Hepatocyte (in vitro differentiated cells): ENCODE measurements around the gene SERAC1. TPM values are rescaled to one million over a fixed set of nuclear protein-coding genes. Genes with fewer than 3 reads are reported as not detected.

Experiments used
- DNase-seq: peaks from one replicate; pipeline ENCODE4 v3.0.0-alpha.2; 2016; ENCODE audit warnings: low spot score
- H2AFZ ChIP-seq: fragments of 200-600 bp; sonication (generic); 2 replicates; pipeline ENCODE4 v1.6.0; 2016; ENCODE audit warnings: antibody characterized with exemption, mild to moderate bottlenecking
- H3K27ac ChIP-seq: fragments of 200-600 bp; sonication (generic); 2 replicates; pipeline ENCODE4 v1.5.1; 2016; ENCODE audit warnings: mild to moderate bottlenecking
- H3K27me3 ChIP-seq: fragments of 200-600 bp; sonication (generic); 2 replicates; pipeline ENCODE4 v1.6.1; 2016
- H3K36me3 ChIP-seq: fragments of 200-600 bp; sonication (generic); replicated peaks from 2 replicates; pipeline ENCODE4 v1.5.1; 2016; ENCODE audit warnings: low read depth; ENCODE audit not compliant: insufficient read depth
- H3K4me1 ChIP-seq: fragments of 200-600 bp; sonication (generic); 2 replicates; pipeline ENCODE4 v1.5.1; 2016; ENCODE audit warnings: mild to moderate bottlenecking, moderate library complexity; ENCODE audit not compliant: insufficient read depth
- H3K4me2 ChIP-seq: fragments of 200-600 bp; sonication (generic); 2 replicates; pipeline ENCODE4 v1.6.0; 2016
- H3K4me3 ChIP-seq: fragments of 200-600 bp; sonication (generic); 2 replicates; pipeline ENCODE4 v1.5.1; 2016; ENCODE audit warnings: mild to moderate bottlenecking
- H3K79me2 ChIP-seq: fragments of 200-600 bp; sonication (generic); 2 replicates; pipeline ENCODE4 v1.6.0; 2017; ENCODE audit warnings: mild to moderate bottlenecking
- H3K9me2 ChIP-seq: fragments of 200-600 bp; sonication (generic); replicated peaks from 2 replicates; pipeline ENCODE4 v1.6.0; 2017; ENCODE audit warnings: mild to moderate bottlenecking; ENCODE audit not compliant: insufficient read depth
- H3K9me3 ChIP-seq: fragments of 200-600 bp; sonication (generic); 2 replicates; pipeline ENCODE4 v1.5.1; 2016; ENCODE audit warnings: low read depth, mild to moderate bottlenecking
- H4K20me1 ChIP-seq: fragments of 200-600 bp; sonication (generic); 2 replicates; pipeline ENCODE4 v1.6.0; 2016; ENCODE audit warnings: mild to moderate bottlenecking; ENCODE audit not compliant: insufficient read depth, poor library complexity, severe bottlenecking
- EZH2 ChIP-seq: fragments of 200-600 bp; sonication (generic); IDR thresholded peaks from 2 replicates; pipeline ENCODE4 v1.6.1; 2016; ENCODE audit warnings: antibody characterized with exemption, mild to moderate bottlenecking, borderline replicate concordance
- EZH2phosphoT487 ChIP-seq: fragments of 200-600 bp; sonication (generic); IDR thresholded peaks from one replicate; pipeline ENCODE4 v1.6.1; 2018; ENCODE audit warnings: antibody characterized with exemption, mild to moderate bottlenecking, low read depth, moderate library complexity; ENCODE audit not compliant: unreplicated experiment, severe bottlenecking
- WGBS: methylation state at CpG from one replicate; pipeline ENCODE4 v1.1.6; 2016; ENCODE audit warnings: low lambda C conversion rate; ENCODE audit errors: missing lambda C conversion rate; 5-methylcytosine and 5-hydroxymethylcytosine counted together
- polyA plus RNA-seq: library from polyadenylated mRNA; unstranded; fragments of >200 nt; fragmentation: Nextera tagmentation; extraction: Ambion mirVana; gene quantifications from 2 replicates; pipeline ENCODE4 v1.2.1, GENCODE V29; 2016
- total RNA-seq: library from RNA; depleted of rRNA; stranded (reverse); fragments of >200 nt; gene quantifications from 2 replicates; pipeline ENCODE4 v1.2.3, GENCODE V29; 2014
- TF ChIP-seq, protein P1 (sequence below): fragments of 200-600 bp; sonication (generic); IDR thresholded peaks from 2 replicates; pipeline ENCODE4 v1.5.1; 2016; ENCODE audit warnings: antibody characterized with exemption, mild to moderate bottlenecking; ENCODE audit not compliant: poor library complexity

The SERAC1 gene
- total and polyA plus RNA-seq, 2 experiments from 2014 or later, result 4.9 to 15.2 TPM

GRCh38 chr6:158066136-158066781 lies 101.8 kb downstream of the SERAC1 start:
- H4K20me1 ChIP-seq, result no peaks in the 10 kb centered on the region

GRCh38 chr6:158064725-158065251 lies 103.3 kb downstream of the SERAC1 start:
- no peaks in the 10 kb centered on the region for H3K79me2 ChIP-seq
- H2AFZ ChIP-seq, result no peak overlapping the region
- no peaks in the 10 kb centered on the region for H3K27me3 ChIP-seq
- H3K36me3 ChIP-seq, result no peaks in the 10 kb centered on the region
- no peak overlapping the region for H3K4me2 ChIP-seq
- 93% methylated on average over 24 of the region's 24 CpGs for WGBS
- no peak for DNase-seq
- no peaks in the 10 kb centered on the region for H3K9me2 ChIP-seq
- H3K9me3 ChIP-seq, result no peaks in the 10 kb centered on the region
- no peak overlapping the region for H3K27ac ChIP-seq
- no peaks in the 10 kb centered on the region for H4K20me1 ChIP-seq
- H3K4me1 ChIP-seq, result peaks cover 10% of the 10 kb centered on the region
- H3K4me3 ChIP-seq, result no peak overlapping the region
- no peak for TF ChIP-seq EZH2
- TF ChIP-seq EZH2phosphoT487, result no peak
- TF ChIP-seq, protein P1, sequence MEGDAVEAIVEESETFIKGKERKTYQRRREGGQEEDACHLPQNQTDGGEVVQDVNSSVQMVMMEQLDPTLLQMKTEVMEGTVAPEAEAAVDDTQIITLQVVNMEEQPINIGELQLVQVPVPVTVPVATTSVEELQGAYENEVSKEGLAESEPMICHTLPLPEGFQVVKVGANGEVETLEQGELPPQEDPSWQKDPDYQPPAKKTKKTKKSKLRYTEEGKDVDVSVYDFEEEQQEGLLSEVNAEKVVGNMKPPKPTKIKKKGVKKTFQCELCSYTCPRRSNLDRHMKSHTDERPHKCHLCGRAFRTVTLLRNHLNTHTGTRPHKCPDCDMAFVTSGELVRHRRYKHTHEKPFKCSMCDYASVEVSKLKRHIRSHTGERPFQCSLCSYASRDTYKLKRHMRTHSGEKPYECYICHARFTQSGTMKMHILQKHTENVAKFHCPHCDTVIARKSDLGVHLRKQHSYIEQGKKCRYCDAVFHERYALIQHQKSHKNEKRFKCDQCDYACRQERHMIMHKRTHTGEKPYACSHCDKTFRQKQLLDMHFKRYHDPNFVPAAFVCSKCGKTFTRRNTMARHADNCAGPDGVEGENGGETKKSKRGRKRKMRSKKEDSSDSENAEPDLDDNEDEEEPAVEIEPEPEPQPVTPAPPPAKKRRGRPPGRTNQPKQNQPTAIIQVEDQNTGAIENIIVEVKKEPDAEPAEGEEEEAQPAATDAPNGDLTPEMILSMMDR, result no peak

More at GRCh38 chr6:158066136-158066781, 101.8 kb downstream of the SERAC1 start:
- no peak overlapping the region for H3K27ac ChIP-seq
- H3K79me2 ChIP-seq, result no peaks in the 10 kb centered on the region
- H3K9me2 ChIP-seq, result no peaks in the 10 kb centered on the region
- H2AFZ ChIP-seq, result no peak overlapping the region
- no peak for DNase-seq
- 95% methylated on average over 23 of the region's 23 CpGs for WGBS
- H3K9me3 ChIP-seq, result no peaks in the 10 kb centered on the region
- H3K4me1 ChIP-seq, result peaks cover 10% of the 10 kb centered on the region
- no peaks in the 10 kb centered on the region for H3K27me3 ChIP-seq
- no peaks in the 10 kb centered on the region for H3K36me3 ChIP-seq
- H3K4me2 ChIP-seq, result no peak overlapping the region
- TF ChIP-seq, protein P1, result no peak
- TF ChIP-seq EZH2, result no peak
- no peak for TF ChIP-seq EZH2phosphoT487
- no peak overlapping the region for H3K4me3 ChIP-seq

DNA sequence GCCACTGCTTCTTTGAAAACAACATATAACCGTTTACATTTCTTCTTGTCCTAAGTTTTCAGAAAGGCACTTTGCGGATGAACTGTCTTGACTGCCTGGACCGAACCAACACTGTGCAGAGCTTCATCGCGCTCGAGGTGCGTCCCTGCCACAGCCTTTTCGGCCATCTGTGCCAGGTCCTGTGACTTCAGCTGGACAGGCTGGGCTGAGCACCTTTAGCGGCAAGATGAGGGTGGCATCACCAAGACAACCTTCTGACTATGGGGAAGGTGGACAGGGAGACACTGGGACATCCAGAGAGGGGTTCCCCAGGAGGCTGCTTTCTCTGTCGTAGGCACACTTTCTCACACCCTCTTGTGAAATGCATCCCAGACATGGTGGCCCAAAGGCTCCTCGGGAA lies 104.3 kb downstream of the SERAC1 start:
- Histone ChIP-seq H3K4me2 (no peak overlapping the region), H3K4me3 (no peak overlapping the region), H3K27me3 (no peaks in the 10 kb centered on the region), H3K27ac (no peak overlapping the region), H3K9me3 (no peaks in the 10 kb centered on the region), H3K4me1 (peaks cover 4% of the 10 kb centered on the region), H3K79me2 (no peaks in the 10 kb centered on the region), H3K9me2 (no peaks in the 10 kb centered on the region), H4K20me1 (no peaks in the 10 kb centered on the region), H3K36me3 (no peaks in the 10 kb centered on the region), H2AFZ (no peak overlapping the region)
- TF ChIP-seq EZH2phosphoT487, result no peak
- TF ChIP-seq, protein P1, result no peak
- TF ChIP-seq EZH2, result no peak
- no peak for DNase-seq
- WGBS, result 99% methylated on average over 11 of the region's 11 CpGs
